ENCODE measurements around the gene EIF4G3.

DNA sequence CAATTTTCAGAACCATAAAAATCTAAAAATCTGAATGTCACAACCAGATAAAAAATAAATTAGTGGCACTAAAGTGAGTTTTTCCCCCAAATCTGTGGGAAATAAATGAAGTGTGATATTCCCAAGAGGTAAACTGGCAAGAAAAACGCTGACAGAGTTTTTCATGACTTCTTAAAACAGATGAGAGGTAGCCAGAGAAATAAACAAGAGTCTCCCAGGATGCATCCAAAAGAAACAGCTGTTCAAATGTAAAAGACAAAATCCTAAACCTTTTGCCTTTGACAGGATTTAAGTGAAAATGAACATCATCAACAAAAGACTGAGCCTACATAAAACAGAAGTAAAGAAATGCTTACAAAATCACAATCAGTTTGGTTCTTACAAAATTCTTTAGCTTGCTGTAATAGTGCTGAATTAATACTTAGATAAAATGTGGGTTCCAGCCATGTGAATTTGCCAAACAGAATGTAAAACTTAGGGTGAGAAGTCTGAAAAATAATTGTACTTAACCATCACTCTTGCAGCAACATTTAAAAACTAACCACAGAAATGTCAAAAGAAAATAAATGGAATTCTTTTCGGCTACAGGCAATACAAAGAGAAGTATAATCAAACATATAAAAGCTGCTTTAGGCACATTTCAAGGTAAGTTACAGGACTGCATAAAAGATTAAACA is 133.6 kb downstream of the EIF4G3 start:
- TF ChIP-seq POLR2A (IDR thresholded peaks at IDR 0.05) = no peak
- TF ChIP-seq, protein P1, sequence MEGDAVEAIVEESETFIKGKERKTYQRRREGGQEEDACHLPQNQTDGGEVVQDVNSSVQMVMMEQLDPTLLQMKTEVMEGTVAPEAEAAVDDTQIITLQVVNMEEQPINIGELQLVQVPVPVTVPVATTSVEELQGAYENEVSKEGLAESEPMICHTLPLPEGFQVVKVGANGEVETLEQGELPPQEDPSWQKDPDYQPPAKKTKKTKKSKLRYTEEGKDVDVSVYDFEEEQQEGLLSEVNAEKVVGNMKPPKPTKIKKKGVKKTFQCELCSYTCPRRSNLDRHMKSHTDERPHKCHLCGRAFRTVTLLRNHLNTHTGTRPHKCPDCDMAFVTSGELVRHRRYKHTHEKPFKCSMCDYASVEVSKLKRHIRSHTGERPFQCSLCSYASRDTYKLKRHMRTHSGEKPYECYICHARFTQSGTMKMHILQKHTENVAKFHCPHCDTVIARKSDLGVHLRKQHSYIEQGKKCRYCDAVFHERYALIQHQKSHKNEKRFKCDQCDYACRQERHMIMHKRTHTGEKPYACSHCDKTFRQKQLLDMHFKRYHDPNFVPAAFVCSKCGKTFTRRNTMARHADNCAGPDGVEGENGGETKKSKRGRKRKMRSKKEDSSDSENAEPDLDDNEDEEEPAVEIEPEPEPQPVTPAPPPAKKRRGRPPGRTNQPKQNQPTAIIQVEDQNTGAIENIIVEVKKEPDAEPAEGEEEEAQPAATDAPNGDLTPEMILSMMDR (IDR thresholded peaks at IDR 0.05) = no peak

All from esophagus squamous epithelium (tissue), 4 donors.